SK-N-MC (cell line): ENCODE measurements around the gene RPS6KA6.

Experiments used
- EZH2 ChIP-seq: fragments of 200-600 bp; sonication (generic); IDR thresholded peaks from one replicate; pipeline ENCODE4 v1.6.1; 2017; ENCODE audit warnings: antibody characterized with exemption
- FOXP2 ChIP-seq: optimal IDR thresholded peaks from 2 replicates; pipeline ENCODE3; 2011; ENCODE audit warnings: mild to moderate bottlenecking, moderate library complexity; ENCODE audit not compliant: insufficient read depth; ENCODE audit errors: extremely low read length, control extremely low read depth
- POLR2AphosphoS5 ChIP-seq: IDR thresholded peaks from 2 replicates; pipeline ENCODE4 v1.6.1; 2012; ENCODE audit warnings: mild to moderate bottlenecking, low read depth, low read length, borderline replicate concordance

DNA sequence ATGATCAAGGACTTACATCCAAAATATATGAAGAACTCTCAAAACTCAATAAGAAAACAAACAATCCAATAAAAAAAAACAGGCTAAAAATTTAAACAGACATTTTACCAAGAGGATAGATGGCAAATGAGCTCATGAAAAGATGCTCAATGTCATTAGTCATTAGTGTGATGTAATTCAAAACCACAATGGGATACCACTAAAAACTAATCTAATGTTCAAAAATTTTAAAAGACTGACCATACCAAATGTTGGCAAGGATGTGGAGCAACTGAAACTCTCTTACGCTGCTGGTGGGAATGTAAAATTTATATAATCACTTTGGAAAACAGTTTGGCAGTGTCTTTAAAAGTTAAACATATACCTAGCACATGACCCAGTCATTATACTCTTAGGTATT lies 43.7 kb downstream of the RPS6KA6 start:
- TF ChIP-seq EZH2 (no peak), POLR2AphosphoS5 (no peak), FOXP2 (no peak)
